NOMO-1 treated with DMSO at 0.1 percent for 48 hours (cell line): ENCODE data around the gene TRIM32.
"Not testable (repeated sequence)": the region's sequence is repeated elsewhere in the genome, so short reads cannot be mapped to it uniquely, and the experiment has no call there.

ENCODE experiments used
- DNase-seq: peaks from one replicate; lab custom pipeline; 2025; ENCODE audit not compliant: unreplicated experiment; lab: John Stamatoyannopoulos, UW

The TRIM32 gene

GRCh38 chr9:116674210-116674980 is 12.7 kb upstream of the TRIM32 start:
- DNase-seq = no peak

GRCh38 chr9:116683535-116683934 is 3.6 kb upstream of the TRIM32 start:
- no peak for DNase-seq

- no peak for DNase-seq
These were observed 1.9 kb upstream of the TRIM32 start for GRCh38 chr9:116685166-116685565.

GRCh38 chr9:116686135-116686534 is 970 bp upstream of the TRIM32 start:
- DNase-seq = no peak

GRCh38 chr9:116686693-116687073 is 422 bp upstream of the TRIM32 start:
- DNase-seq = no peak

GRCh38 chr9:116687754-116688135 is 640 bp downstream of the TRIM32 start:
- peak; percentile 20 for DNase-seq

- peak; percentile 11 for DNase-seq
These were observed 1.8 kb downstream of the TRIM32 start for GRCh38 chr9:116688806-116689485.

- no peak for DNase-seq
These were observed 2.5 kb downstream of the TRIM32 start for GRCh38 chr9:116689486-116690032.

- DNase-seq = not testable (repeated sequence)
These were observed 3.7 kb downstream of the TRIM32 start for GRCh38 chr9:116690805-116691204.

- no peak for DNase-seq
These were observed 4.5 kb downstream of the TRIM32 start for GRCh38 chr9:116691607-116692006.

- peak; percentile 20 for DNase-seq
These were observed 5.5 kb downstream of the TRIM32 start for GRCh38 chr9:116692616-116693015.

GRCh38 chr9:116693233-116693731 is 6.2 kb downstream of the TRIM32 start:
- no peak for DNase-seq

- DNase-seq = no peak
These were observed 7.7 kb downstream of the TRIM32 start for GRCh38 chr9:116694785-116695291.

- DNase-seq = no peak
These were observed 8.3 kb downstream of the TRIM32 start for GRCh38 chr9:116695438-116695837.

- no peak for DNase-seq
These were observed 10.3 kb downstream of the TRIM32 start for GRCh38 chr9:116697362-116697761.

- DNase-seq = no peak
These were observed 10.8 kb downstream of the TRIM32 start for GRCh38 chr9:116697887-116698286.

- DNase-seq = no peak
These were observed 13.2 kb downstream of the TRIM32 start for GRCh38 chr9:116700279-116700678.

- no peak for DNase-seq
These were observed 14.1 kb downstream of the TRIM32 start for GRCh38 chr9:116700882-116701865.

- DNase-seq = no peak
These were observed 15.0 kb downstream of the TRIM32 start for GRCh38 chr9:116701940-116702642.

- DNase-seq = no peak
These were observed 16.5 kb downstream of the TRIM32 start for GRCh38 chr9:116703634-116704033.
